EH (cell line): ENCODE data around the gene RHBDF1.
"Not testable (repeated sequence)": the region's sequence is repeated elsewhere in the genome, so short reads cannot be mapped to it uniquely, and the experiment has no call there.

Experiments
- DNase-seq: peaks from one replicate; pipeline ENCODE4 v3.0.0-alpha.2; 2015; ENCODE audit warnings: low read depth

The RHBDF1 gene

GRCh38 chr16:36336-36984 is 36.0 kb downstream of the RHBDF1 start:
- no peak for DNase-seq

- DNase-seq: no peak
Observed at GRCh38 chr16:35678-36305, 36.6 kb downstream of the RHBDF1 start.

GRCh38 chr16:35011-35677 is 37.3 kb downstream of the RHBDF1 start:
- no peak for DNase-seq

GRCh38 chr16:34648-34987 is 37.8 kb downstream of the RHBDF1 start:
- DNase-seq: no peak

GRCh38 chr16:33877-34647 is 38.4 kb downstream of the RHBDF1 start:
- DNase-seq: no peak

- not testable (repeated sequence) for DNase-seq
Observed at GRCh38 chr16:33154-33876, 39.1 kb downstream of the RHBDF1 start.

- DNase-seq: not testable (repeated sequence)
Observed at GRCh38 chr16:30627-31026, 41.8 kb downstream of the RHBDF1 start.

GRCh38 chr16:25926-26348 is 46.5 kb downstream of the RHBDF1 start:
- DNase-seq: not testable (repeated sequence)

- DNase-seq: not testable (repeated sequence)
Observed at GRCh38 chr16:24151-24550, 48.3 kb downstream of the RHBDF1 start.

GRCh38 chr16:20886-21285 is 51.5 kb downstream of the RHBDF1 start:
- DNase-seq: not testable (repeated sequence)

GRCh38 chr16:17062-17765 is 55.2 kb downstream of the RHBDF1 start:
- not testable (repeated sequence) for DNase-seq

GRCh38 chr16:10772-11171 is 61.7 kb downstream of the RHBDF1 start:
- not testable (repeated sequence) for DNase-seq

GRCh38 chr16:9903-10665 is 62.3 kb downstream of the RHBDF1 start:
- no peak for DNase-seq
